Right lobe of liver (tissue), 4 donors: ENCODE data around the gene MYO7A.

Source experiments
- POLR2A ChIP-seq: fragments of 450-650 bp; IDR thresholded peaks from one replicate; pipeline ENCODE4 v1.6.1; 2017; ENCODE audit warnings: antibody characterized with exemption, mild to moderate bottlenecking
- TF ChIP-seq, protein P1 (sequence below), 4 donors: fragments of 200-600 bp in 3 of 4; fragments of 450-650 bp in 1 of 4; IDR thresholded peaks; one replicate each; pipeline versions ENCODE4 v1.5.1 to v1.8.0; 2016 to 2022; ENCODE audit warnings: antibody characterized with exemption in 4 of 4, mild to moderate bottlenecking in 2 of 4
- donor health status: DM: no; HTN: no; CAD: no.
- donor health status: DM: no; HTN: no; CAD: no.
- donor health status: DM: no; HTN: yes; CAD: no.

DNA sequence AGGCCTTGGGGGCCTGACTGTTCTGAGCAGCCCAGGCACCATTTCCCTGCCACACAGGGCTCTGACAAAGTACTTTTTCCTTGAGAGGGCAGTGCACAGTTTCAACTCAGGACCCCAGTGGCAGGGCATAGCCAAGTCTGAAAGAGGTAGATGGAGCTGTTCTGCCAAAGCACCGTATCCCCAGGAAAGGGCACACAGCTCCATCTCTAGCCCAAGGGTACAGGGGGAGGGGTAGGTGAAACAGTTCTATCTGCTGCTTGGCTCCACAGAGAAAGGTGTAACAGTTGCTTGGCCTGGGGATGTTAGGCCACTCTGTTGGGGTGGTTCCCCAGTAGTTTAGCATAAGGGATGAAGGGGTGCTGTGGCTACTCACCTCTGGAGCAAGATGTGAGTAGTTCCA lies 125.6 kb downstream of the MYO7A start:
- no peak for TF ChIP-seq POLR2A
- TF ChIP-seq, protein P1, sequence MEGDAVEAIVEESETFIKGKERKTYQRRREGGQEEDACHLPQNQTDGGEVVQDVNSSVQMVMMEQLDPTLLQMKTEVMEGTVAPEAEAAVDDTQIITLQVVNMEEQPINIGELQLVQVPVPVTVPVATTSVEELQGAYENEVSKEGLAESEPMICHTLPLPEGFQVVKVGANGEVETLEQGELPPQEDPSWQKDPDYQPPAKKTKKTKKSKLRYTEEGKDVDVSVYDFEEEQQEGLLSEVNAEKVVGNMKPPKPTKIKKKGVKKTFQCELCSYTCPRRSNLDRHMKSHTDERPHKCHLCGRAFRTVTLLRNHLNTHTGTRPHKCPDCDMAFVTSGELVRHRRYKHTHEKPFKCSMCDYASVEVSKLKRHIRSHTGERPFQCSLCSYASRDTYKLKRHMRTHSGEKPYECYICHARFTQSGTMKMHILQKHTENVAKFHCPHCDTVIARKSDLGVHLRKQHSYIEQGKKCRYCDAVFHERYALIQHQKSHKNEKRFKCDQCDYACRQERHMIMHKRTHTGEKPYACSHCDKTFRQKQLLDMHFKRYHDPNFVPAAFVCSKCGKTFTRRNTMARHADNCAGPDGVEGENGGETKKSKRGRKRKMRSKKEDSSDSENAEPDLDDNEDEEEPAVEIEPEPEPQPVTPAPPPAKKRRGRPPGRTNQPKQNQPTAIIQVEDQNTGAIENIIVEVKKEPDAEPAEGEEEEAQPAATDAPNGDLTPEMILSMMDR (IDR thresholded peaks at IDR 0.05): no peak
